ENCODE results near the gene ITCH. TPM values are rescaled to one million over a fixed set of nuclear protein-coding genes. Genes with fewer than 3 reads are reported as not detected.

ITCH gene
- total and polyA plus RNA-seq, 2 experiments from 2014 or later: 22.1 to 61.2 TPM

- no peaks in the 10 kb centered on the region for H3K27me3 ChIP-seq
- no peaks in the 10 kb centered on the region for H3K36me3 ChIP-seq (replicated peaks; ENCODE audit: insufficient read depth, low read depth)
- no peak overlapping the region for H3K4me3 ChIP-seq
- H2AFZ ChIP-seq: no peak overlapping the region
- H3K9me2 ChIP-seq (replicated peaks; ENCODE audit: insufficient read depth): no peaks in the 10 kb centered on the region
- H3K9me3 ChIP-seq (ENCODE audit: low read depth): no peaks in the 10 kb centered on the region
- no peaks in the 10 kb centered on the region for H3K4me1 ChIP-seq (ENCODE audit: insufficient read depth)
- WGBS (ENCODE audit: low lambda C conversion rate, missing lambda C conversion rate): 89% methylated on average over 13 of the region's 13 CpGs
- H3K4me2 ChIP-seq: no peak overlapping the region
- H4K20me1 ChIP-seq (ENCODE audit: insufficient read depth, poor library complexity, severe bottlenecking): no peaks in the 10 kb centered on the region
- no peak for DNase-seq (ENCODE audit: low spot score)
- H3K79me2 ChIP-seq: no peaks in the 10 kb centered on the region
- no peak for TF ChIP-seq EZH2phosphoT487 (IDR thresholded peaks at IDR 0.05; ENCODE audit: low read depth, severe bottlenecking, unreplicated experiment)
- no peak for TF ChIP-seq EZH2 (IDR thresholded peaks at IDR 0.05; ENCODE audit: borderline replicate concordance)
- TF ChIP-seq, protein P1, sequence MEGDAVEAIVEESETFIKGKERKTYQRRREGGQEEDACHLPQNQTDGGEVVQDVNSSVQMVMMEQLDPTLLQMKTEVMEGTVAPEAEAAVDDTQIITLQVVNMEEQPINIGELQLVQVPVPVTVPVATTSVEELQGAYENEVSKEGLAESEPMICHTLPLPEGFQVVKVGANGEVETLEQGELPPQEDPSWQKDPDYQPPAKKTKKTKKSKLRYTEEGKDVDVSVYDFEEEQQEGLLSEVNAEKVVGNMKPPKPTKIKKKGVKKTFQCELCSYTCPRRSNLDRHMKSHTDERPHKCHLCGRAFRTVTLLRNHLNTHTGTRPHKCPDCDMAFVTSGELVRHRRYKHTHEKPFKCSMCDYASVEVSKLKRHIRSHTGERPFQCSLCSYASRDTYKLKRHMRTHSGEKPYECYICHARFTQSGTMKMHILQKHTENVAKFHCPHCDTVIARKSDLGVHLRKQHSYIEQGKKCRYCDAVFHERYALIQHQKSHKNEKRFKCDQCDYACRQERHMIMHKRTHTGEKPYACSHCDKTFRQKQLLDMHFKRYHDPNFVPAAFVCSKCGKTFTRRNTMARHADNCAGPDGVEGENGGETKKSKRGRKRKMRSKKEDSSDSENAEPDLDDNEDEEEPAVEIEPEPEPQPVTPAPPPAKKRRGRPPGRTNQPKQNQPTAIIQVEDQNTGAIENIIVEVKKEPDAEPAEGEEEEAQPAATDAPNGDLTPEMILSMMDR (IDR thresholded peaks at IDR 0.05; ENCODE audit: poor library complexity): no peak
- H3K27ac ChIP-seq: no peak overlapping the region
Measured at GRCh38 chr20:34541264-34541901, 178.3 kb downstream of the ITCH start.

GRCh38 chr20:34541917-34542316 is 178.8 kb downstream of the ITCH start:
- TF ChIP-seq, protein P1 (IDR thresholded peaks at IDR 0.05; ENCODE audit: poor library complexity): no peak
- TF ChIP-seq EZH2phosphoT487 (IDR thresholded peaks at IDR 0.05; ENCODE audit: low read depth, severe bottlenecking, unreplicated experiment) (no peak), EZH2 (IDR thresholded peaks at IDR 0.05; ENCODE audit: borderline replicate concordance) (no peak)
- 91% methylated on average over 16 of the region's 16 CpGs for WGBS (ENCODE audit: low lambda C conversion rate, missing lambda C conversion rate)

DNA sequence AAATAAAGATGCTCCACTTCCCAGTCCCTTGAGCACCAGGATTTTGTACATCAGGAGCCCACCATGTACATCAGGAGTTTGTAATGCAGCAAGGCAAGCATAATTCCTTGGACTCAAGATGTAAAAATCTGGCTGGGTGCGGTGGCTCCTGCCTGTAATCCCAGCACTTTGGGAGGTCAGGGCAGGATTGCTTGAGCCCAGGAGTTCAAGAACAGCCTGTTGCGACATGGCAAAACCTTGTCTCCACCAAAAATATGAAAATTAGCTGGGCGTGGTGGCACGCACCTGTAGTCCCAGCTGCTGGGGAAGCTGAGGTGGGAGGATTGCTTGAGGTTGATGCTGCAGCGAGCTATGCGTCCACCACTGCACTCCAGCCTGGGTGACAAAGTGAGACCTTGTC is 179.4 kb downstream of the ITCH start:
- no peaks in the 10 kb centered on the region for H3K9me3 ChIP-seq (ENCODE audit: low read depth)
- 98% methylated on average over 6 of the region's 6 CpGs for WGBS (ENCODE audit: low lambda C conversion rate, missing lambda C conversion rate)

More at GRCh38 chr20:34541917-34542316, 178.8 kb downstream of the ITCH start:
- Histone ChIP-seq H2AFZ (no peak overlapping the region), H3K27ac (no peak overlapping the region), H3K27me3 (no peaks in the 10 kb centered on the region), H3K79me2 (no peaks in the 10 kb centered on the region), H3K9me2 (replicated peaks; ENCODE audit: insufficient read depth) (no peaks in the 10 kb centered on the region), H3K36me3 (replicated peaks; ENCODE audit: insufficient read depth, low read depth) (no peaks in the 10 kb centered on the region), H3K9me3 (ENCODE audit: low read depth) (no peaks in the 10 kb centered on the region), H3K4me1 (ENCODE audit: insufficient read depth) (no peaks in the 10 kb centered on the region), H3K4me2 (no peak overlapping the region), H4K20me1 (ENCODE audit: insufficient read depth, poor library complexity, severe bottlenecking) (no peaks in the 10 kb centered on the region), H3K4me3 (no peak overlapping the region)
- no peak for DNase-seq (ENCODE audit: low spot score)

More for the DNA sequence above, 179.4 kb downstream of the ITCH start:
- H3K79me2 ChIP-seq: no peaks in the 10 kb centered on the region
- no peaks in the 10 kb centered on the region for H3K9me2 ChIP-seq (replicated peaks; ENCODE audit: insufficient read depth)
- no peaks in the 10 kb centered on the region for H3K4me1 ChIP-seq (ENCODE audit: insufficient read depth)
- H3K27ac ChIP-seq: no peak overlapping the region
- H3K27me3 ChIP-seq: no peaks in the 10 kb centered on the region
- no peak overlapping the region for H2AFZ ChIP-seq
- DNase-seq (ENCODE audit: low spot score): no peak
- H3K4me2 ChIP-seq: no peak overlapping the region
- no peaks in the 10 kb centered on the region for H4K20me1 ChIP-seq (ENCODE audit: insufficient read depth, poor library complexity, severe bottlenecking)
- TF ChIP-seq EZH2 (IDR thresholded peaks at IDR 0.05; ENCODE audit: borderline replicate concordance) (no peak), EZH2phosphoT487 (IDR thresholded peaks at IDR 0.05; ENCODE audit: low read depth, severe bottlenecking, unreplicated experiment) (no peak)
- TF ChIP-seq, protein P1 (IDR thresholded peaks at IDR 0.05; ENCODE audit: poor library complexity): no peak
- H3K4me3 ChIP-seq: no peak overlapping the region
- no peaks in the 10 kb centered on the region for H3K36me3 ChIP-seq (replicated peaks; ENCODE audit: insufficient read depth, low read depth)
